Activated CD8-positive, alpha-beta memory T cell treated with anti-CD3 and anti-CD28 coated beads for 48 hours (primary cell): ENCODE data around the gene UNC93B1.
"Not testable (repeated sequence)": the region's sequence is repeated elsewhere in the genome, so short reads cannot be mapped to it uniquely, and the experiment has no call there.

Experiments
- DNase-seq, 3 experiments: peaks; one replicate each; pipeline ENCODE4 v3.0.0-alpha.2; 2020; ENCODE audit warnings: low read depth in 2 of 3, low spot score in 2 of 3

Gene UNC93B1

DNA sequence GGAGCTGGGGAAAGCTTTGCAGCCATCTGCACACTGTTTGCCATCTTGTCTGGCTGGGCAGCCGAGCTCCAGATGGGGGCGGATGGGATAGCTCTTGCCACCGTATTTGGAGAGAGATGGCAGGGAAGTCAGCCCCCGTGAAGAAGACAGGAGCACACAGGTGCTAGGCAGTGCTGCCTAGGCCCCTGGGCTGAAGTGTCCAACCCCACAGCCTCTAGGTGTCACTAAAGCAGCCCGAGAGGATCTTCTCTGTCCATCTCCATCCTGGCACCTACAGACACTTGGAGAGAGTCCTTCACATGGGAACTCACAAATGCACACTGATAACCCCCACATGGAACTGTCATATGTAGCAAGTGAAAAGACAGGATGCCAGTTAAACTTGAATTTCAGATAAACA is 60.5 kb downstream of the UNC93B1 start:
- DNase-seq = not testable (repeated sequence)
